ENCODE measurements around the gene INO80.

The INO80 gene

GRCh38 chr15:40930430-40931299, 185.4 kb downstream of the INO80 start:
- TF ChIP-seq POLR2AphosphoS5 (IDR thresholded peaks at IDR 0.05; ENCODE audit: low read depth, low read length) (no peak), TAF1 (IDR thresholded peaks at IDR 0.05; ENCODE audit: borderline replicate concordance, low read depth, low read length) (no peak), POLR2A (IDR thresholded peaks at IDR 0.05; ENCODE audit: low read depth, low read length) (no peak)
- DNase-seq (ENCODE audit: insufficient read length) (no peak), FAIRE-seq (peak; percentile 91)

GRCh38 chr15:40929660-40930429, 186.2 kb downstream of the INO80 start:
- TF ChIP-seq POLR2A (IDR thresholded peaks at IDR 0.05; ENCODE audit: low read depth, low read length) (no peak), TAF1 (IDR thresholded peaks at IDR 0.05; ENCODE audit: borderline replicate concordance, low read depth, low read length) (no peak)
- DNase-seq (ENCODE audit: insufficient read length): no peak
- FAIRE-seq: no peak
